ENCODE data around the gene ZFP3. TPM values are rescaled to one million over a fixed set of nuclear protein-coding genes. Genes with fewer than 3 reads are reported as not detected.
"Not testable (repeated sequence)": the region's sequence is repeated elsewhere in the genome, so short reads cannot be mapped to it uniquely, and the experiment has no call there.

The ZFP3 gene
- total RNA-seq, 1 donor from 2014 or later, result 1.1 TPM

- DNase-seq (ENCODE audit: low read depth, low spot score), result not testable (repeated sequence)
Measured at GRCh38 chr17:5137511-5138197, 59.4 kb downstream of the ZFP3 start.

GRCh38 chr17:5138198-5138544 is 59.9 kb downstream of the ZFP3 start:
- not testable (repeated sequence) for DNase-seq (ENCODE audit: low read depth, low spot score)

GRCh38 chr17:5138616-5139457 is 60.6 kb downstream of the ZFP3 start:
- DNase-seq (ENCODE audit: low read depth, low spot score), result no peak

GRCh38 chr17:5139458-5139732 is 61.1 kb downstream of the ZFP3 start:
- DNase-seq (ENCODE audit: low read depth, low spot score), result no peak

- not testable (repeated sequence) for DNase-seq (ENCODE audit: low read depth, low spot score)
Measured at GRCh38 chr17:5142877-5143276, 64.6 kb downstream of the ZFP3 start.

Other genes with a start within 250 kb of the ZFP3 start
- 26.2 and 30.8 TPM in 2 replicates for gene MINK1, start 245.1 kb upstream of the ZFP3 start, total RNA-seq
- 0.71 and 0.92 TPM in 2 replicates for gene C17orf107, start 178.9 kb upstream of the ZFP3 start, total RNA-seq
- 0.53 and 3.2 TPM in 2 replicates for gene CHRNE, start 175.4 kb upstream of the ZFP3 start, total RNA-seq
- not detected in 2 replicates for gene GP1BA, start 146.2 kb upstream of the ZFP3 start, total RNA-seq
- 61.6 and 71.2 TPM in 2 replicates for gene SLC25A11, start 138.4 kb upstream of the ZFP3 start, total RNA-seq
- gene RNF167, start 138.2 kb upstream of the ZFP3 start, total RNA-seq, result 14.8 and 15.2 TPM in 2 replicates
- gene PFN1, start 129.9 kb upstream of the ZFP3 start, total RNA-seq, result 518 and 651 TPM in 2 replicates
- gene ENO3, start 127.3 kb upstream of the ZFP3 start, total RNA-seq, result 1.3 and 1.6 TPM in 2 replicates
- 58.8 and 65.3 TPM in 2 replicates for gene SPAG7, start 110.7 kb upstream of the ZFP3 start, total RNA-seq
- gene CAMTA2, start 90.8 kb upstream of the ZFP3 start, total RNA-seq, result 4.3 and 4.5 TPM in 2 replicates
- gene INCA1, start 80.9 kb upstream of the ZFP3 start, total RNA-seq, result 0.13 and 0.28 TPM in 2 replicates
- gene KIF1C, start 80.5 kb upstream of the ZFP3 start, total RNA-seq, result 94.7 and 113 TPM in 2 replicates
- 0.07 TPM in 2 replicates for gene SLC52A1, start 43.0 kb upstream of the ZFP3 start, total RNA-seq
- gene ZNF232, start 33.4 kb downstream of the ZFP3 start, total RNA-seq, result 6.3 and 7.6 TPM in 2 replicates
- gene USP6, start 37.6 kb downstream of the ZFP3 start, total RNA-seq, result not detected in 2 replicates
- 2.0 and 4.9 TPM in 2 replicates for gene ZNF594, start 113.4 kb downstream of the ZFP3 start, total RNA-seq
- gene SCIMP, start 156.4 kb downstream of the ZFP3 start, total RNA-seq, result not detected in 2 replicates
- gene RABEP1, start 203.8 kb downstream of the ZFP3 start, total RNA-seq, result 48.4 and 53.3 TPM in 2 replicates